Thyroid gland (tissue), 4 donors: Measurements from ENCODE around the gene CALU.

Experiments
- CTCF ChIP-seq, 6 experiments: fragments of 200-600 bp in 3 of 6; fragments of 450-650 bp in 3 of 6; sonication (generic) in 3 of 6; IDR thresholded peaks; one replicate each; pipeline ENCODE4 v1.5.1; 2016 to 2019; ENCODE audit warnings: antibody characterized with exemption in 6 of 6, mild to moderate bottlenecking in 2 of 6, inconsistent platforms in 1 of 6, moderate library complexity in 1 of 6
- POLR2A ChIP-seq, 2 donors: fragments of 450-650 bp; IDR thresholded peaks; one replicate each; pipeline ENCODE4 v1.6.1; 2017; ENCODE audit warnings: antibody characterized with exemption in 2 of 2, mild to moderate bottlenecking in 2 of 2, moderate library complexity in 1 of 2

- TF ChIP-seq CTCF (IDR thresholded peaks at IDR 0.05) (no peak), POLR2A (IDR thresholded peaks at IDR 0.05) (no peak)
Measured at GRCh38 chr7:128729494-128729893, 9.7 kb upstream of the CALU start.
